NOMO-1 treated with DMSO at 0.1 percent for 48 hours (cell line): Measurements from ENCODE around the gene VAV3.
"Not testable (repeated sequence)": the region's sequence is repeated elsewhere in the genome, so short reads cannot be mapped to it uniquely, and the experiment has no call there.

Experiments
- DNase-seq: peaks from one replicate; lab custom pipeline; 2025; ENCODE audit not compliant: unreplicated experiment; lab: John Stamatoyannopoulos, UW

Gene VAV3

DNA sequence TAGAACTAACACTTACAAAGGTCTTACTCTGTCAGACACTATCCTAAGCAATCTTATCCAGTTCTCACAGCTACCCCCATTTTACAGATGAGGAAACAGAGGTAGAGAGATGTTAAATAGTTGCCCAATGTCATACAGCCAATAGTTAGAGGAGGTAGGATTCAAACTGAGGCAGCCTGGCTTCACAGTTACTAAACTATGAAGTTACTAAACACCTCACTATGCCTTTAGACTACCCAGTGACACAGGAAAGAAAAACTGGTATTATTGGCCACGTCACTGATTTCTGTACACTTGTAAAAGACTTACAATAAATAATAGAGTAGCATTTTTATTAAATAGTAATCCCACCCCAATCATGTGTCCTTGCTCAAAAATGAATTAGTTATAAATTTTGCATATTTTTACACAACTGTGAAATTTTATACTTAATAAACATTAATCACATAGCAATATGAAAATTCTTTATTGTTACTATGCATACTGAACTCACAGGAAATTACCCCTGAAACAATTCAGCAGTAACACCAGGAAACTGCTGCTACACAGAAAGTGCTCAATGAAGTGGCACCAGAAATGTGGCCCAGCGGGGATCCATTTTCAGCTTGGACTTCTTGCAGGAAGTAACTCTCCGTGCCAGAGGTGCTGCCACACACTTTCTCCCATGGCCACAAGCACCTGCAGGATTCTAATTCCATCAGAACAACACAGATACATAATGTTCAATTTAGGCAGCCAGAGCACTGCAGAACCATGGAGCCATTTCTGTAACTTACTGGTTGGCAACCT, 69.4 kb downstream of the VAV3 start:
- no peak for DNase-seq

DNA sequence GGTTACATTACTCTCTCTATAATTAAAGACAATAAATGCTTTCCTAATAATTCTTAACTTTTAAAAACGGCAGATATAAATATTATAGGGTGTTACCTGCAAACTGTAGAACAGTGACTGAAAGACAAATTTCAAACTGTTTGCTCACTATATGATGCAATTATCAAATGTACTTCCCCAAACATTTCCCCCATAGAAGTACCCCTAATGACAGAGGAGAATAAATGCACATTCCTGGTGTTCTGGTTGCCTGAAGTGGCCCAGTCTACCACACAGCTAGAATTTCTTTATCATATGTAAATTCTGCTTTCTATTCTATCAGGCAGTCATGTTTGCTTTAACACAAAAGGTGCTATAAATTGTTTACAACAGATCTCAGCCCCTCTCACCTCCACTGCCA, 70.4 kb downstream of the VAV3 start:
- peak; percentile 58 for DNase-seq

DNA sequence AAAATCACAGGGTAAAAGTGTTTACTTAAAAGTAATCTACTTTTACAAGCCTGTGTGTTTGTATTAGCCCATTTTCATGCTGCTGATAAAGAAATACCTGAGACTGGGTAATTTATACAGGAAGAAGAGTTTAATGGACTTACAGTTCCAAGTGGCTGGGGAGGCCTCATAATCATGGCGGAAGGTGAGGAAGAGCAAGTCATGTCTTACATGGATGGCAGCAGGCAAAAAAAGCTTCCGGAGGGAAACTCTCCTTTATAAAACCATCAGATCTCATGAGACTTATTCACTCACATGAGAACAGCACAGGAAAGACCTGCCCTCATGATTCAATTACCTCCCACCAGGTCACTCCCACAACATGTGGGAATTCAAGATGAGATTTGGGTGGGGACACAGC, 71.6 kb downstream of the VAV3 start:
- DNase-seq = not testable (repeated sequence)

- no peak for DNase-seq
These were observed 75.5 kb downstream of the VAV3 start for GRCh38 chr1:107889524-107889923.

DNA sequence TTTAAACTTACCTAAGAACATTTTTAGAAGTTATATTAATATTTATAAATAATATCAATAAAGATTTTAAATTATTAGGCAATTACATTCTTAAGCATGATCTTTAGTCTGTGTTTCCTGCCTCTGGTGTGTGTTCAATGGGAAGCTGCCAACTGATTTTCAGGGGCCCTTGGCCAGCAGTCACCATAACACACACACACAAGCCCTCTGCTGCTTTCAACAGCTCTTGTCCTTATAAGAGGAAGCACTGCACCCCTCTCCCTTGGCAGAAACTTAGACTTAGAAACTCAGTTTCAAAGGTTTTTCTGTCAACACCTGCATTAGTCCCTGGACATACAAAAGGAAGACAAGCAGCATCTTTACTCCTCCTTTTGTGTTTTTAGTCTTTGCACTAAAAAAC, 81.4 kb downstream of the VAV3 start:
- DNase-seq = peak; percentile 50

DNA sequence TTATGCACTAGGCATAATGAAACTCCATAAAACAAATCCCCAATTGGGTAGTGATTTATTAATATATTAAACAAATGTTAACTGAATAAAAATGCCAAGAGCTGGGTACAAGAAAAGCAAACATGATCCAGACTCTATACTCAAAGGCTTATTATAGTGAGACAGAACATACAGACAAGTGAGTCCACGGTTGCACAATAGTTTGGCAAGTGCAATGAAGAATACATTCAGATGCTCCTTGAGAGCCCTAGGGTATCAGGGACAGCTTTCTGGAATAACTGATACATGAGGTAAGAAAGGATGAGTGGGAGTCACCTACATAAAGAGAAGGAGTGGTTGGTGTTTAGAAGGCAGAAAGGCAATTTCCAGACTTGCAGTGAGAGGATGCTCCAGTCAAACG, 85.1 kb downstream of the VAV3 start:
- no peak for DNase-seq

DNA sequence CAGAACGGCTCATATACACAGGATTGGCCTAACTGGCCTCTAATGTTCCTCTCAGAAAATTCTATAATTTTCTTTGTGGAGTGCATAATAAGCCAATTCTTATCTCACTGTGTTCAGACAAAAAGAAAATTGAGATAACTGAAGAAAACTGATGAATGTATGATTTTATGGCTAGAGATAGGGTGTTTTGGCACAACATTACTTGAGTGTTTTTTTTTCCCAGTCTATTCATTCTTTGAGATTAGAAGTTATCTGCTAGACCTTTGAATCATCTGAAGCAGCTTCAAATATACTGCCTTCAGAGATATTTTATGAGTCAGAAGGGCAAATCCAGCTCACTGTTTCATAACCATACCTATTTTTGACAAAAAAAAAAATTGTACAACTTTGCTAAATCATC, 85.6 kb downstream of the VAV3 start:
- peak; percentile 36 for DNase-seq

DNA sequence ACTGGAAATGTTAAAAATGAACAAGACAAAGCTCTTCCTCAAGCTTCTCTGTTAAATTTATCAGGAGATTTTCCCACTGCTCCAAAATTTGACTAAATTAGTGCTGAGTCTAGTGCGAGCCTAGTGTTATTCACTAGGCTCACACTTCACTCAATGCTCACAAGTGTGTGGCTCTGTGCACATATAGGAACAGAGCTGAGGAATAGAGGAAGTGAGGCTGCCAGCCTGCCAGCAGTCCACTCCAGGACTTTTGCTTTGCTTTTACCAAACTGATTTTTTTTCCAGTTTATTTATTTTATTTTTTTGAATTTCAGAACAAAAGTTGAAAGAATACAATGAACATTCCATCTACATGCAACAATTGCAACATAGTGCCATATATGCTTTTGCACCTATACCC, 87.2 kb downstream of the VAV3 start:
- peak; percentile 60 for DNase-seq

DNA sequence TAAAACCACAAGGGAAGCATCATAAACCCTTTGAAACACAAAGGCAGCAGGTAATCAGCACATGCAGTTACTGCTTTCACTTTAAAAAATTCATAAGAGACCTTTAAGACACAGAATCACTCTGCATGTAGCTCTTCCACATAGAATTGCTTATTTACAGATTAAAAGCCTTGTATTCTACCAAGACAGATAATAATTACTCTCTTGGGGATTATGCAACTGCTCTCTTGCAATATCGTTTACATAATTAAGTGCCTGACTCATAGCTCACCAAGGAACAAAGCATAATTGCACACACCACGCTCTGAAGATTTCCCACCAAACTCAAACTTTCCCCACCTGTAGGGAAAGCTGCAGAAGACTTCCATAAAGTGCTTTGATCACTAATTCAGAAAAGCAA, 87.9 kb downstream of the VAV3 start:
- peak; percentile 92 for DNase-seq

DNA sequence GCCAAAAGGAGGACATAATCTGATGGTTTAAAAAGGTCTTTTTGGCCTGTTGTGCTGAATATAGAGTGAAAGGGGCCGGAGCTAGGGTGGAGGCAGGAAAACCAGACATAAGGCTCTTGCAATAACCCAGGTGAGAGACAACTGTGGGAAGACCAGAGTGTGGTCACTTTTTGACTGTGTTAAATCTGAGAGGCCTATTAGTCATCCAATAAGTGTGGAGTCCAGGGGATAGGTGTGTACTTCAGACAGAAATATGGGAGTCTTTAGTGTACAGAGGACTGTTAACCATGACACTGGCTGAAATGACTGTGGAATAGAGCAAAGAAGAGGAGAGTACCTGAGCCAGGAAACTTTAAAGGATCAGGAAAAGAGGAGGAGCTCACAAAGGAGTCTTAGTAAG, 89.3 kb downstream of the VAV3 start:
- DNase-seq = no peak

DNA sequence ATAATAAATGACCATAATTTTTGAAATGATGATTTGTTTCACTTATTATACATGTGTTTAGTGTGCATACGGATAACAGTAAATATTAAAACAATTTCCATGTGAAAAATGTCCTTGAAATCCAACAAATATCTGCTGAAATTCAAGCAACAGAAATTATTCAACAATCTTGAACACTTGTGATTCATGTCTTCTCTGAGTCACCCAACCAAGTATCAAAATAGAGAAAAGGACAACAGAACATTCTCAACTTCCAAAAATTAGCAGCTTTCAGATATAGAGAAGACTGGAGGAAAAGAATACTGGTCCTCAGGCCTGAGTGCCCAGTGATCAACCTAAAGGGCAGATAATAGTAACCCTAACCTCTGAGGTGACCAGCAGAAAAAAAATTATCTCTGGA, 90.8 kb downstream of the VAV3 start:
- no peak for DNase-seq

- peak; percentile 23 for DNase-seq
These were observed 93.1 kb downstream of the VAV3 start for GRCh38 chr1:107871687-107872395.

GRCh38 chr1:107871259-107871658, 93.7 kb downstream of the VAV3 start:
- no peak for DNase-seq

DNA sequence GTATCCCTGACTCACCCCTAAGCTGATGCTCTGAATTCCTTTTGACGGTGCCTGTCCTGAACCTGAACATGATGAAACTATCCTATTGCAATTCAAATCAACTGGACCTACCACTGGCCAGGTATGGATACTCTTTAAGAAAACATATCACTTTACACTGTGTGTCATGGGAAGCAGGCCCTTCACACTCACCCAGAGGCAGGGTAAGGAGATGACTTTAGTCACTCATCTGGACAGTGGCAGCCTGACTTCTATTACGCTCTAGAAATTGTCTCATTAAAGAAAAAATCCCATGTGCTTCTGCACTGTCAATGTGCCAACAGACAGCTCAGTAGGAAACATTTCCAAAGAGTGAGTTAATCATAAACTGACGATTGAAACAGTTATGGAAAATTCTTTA, 94.3 kb downstream of the VAV3 start:
- no peak for DNase-seq

GRCh38 chr1:107867897-107868296, 97.1 kb downstream of the VAV3 start:
- no peak for DNase-seq

DNA sequence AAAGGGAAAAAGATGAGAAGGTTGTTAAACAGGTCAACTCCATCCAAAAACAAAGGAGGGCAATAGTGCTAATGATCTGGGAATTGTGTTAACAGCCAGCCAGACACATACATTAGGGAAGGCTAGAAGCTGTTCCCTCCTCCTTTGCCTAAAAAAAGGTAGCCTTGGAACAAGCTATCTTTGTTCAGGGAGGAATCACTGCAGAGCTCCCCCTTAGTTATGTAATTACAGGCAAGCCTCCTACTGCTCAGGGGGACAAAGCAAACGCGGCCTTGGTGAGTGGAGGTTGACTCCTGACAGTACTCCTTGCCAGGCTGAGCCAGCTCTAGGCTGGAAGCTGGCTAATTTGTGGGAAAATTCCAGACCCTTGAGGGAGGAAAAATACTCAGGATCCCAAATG, 97.6 kb downstream of the VAV3 start:
- no peak for DNase-seq

DNA sequence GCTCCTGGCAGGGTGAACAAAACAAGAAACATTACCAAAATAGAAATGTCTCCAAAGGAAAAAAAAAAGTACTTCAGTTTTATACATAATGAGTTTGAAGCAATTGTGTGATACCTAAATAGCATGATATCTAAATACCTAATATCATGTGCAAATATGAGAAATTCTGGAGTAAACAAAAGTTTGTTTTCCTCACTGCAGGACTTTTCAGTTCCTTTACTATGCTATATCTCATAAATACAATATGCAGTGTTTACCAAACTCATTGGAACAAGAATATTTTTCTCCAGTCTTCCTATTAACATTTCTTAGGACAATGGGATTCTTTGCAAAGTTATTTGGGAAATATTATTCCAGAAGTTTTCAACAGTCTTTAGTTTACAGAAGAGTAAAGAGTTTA, 98.1 kb downstream of the VAV3 start:
- DNase-seq = no peak

DNA sequence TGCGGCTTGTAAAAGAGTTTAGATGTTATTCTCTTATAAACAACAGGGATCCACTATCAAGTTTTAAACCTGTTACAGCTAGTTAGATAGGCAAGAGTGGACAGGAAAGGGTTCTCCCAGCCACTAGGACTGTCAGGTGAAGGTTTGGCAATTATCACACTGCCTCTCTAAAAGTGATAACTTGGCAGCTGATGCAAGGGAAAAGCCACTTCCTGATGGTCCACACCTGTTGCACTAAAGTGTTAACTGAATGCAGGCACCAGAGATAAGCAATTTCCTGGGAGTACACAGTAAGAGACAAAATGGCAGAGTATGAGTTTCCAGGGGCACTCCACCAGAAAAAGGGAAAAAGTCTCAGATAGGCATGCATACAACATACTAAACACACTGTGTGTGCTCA, 99.4 kb downstream of the VAV3 start:
- no peak for DNase-seq

DNA sequence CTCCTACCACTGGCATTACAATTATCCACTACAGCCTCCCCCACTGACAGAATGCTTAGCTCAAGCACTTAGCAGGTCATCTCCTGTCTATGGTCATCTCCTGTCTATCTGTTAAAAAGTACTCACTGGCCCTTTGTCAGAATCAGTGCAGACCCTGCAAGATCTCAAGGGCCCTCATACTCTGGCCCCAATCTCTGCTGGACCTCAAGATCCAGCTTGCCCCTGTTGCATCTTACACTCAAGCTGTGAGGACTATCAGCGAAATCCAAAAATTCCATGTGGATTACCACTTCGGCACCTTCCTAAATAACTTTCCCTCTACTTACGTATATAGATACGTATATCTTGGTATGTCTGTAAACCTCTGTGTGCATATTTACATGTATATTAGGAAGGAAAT, 101.6 kb downstream of the VAV3 start:
- DNase-seq = no peak

DNA sequence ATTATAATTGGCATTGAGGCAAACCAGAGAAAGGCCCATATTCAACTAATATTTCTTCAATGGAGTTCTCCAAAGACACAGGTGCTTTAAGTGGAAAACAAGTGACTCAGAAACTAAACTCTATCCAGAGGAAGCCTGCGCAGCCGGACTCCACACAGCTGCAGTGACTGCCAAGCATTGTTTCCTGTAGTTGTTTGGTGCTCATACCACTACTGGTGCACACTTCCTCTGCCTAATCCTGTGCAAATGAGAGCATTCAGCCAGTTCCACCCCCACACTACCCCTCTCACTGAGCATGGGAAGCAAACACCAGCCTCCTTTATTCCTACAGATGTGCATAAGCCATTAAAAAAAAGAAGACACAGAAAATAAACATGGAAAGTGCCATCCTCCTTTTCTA, 102.9 kb downstream of the VAV3 start:
- DNase-seq = no peak

DNA sequence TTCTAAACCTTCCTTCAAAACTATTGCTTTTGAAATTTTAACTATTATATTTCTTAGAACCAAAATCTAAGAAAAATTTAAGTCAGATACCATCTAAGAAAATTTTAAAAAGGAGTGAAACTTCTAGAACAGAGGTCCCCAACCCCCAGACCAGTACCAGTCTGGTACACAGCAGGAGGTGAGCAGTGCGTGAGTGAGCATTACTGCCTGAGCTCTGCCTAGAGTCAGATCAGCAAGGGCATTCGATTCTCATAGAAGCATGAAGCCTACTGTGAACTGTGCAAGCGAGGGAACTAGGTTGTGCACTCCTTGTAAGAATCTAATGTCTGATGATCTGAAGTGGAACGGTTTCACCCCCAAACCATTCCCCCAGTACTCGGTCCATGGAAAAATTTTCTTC, 106.7 kb downstream of the VAV3 start:
- no peak for DNase-seq

DNA sequence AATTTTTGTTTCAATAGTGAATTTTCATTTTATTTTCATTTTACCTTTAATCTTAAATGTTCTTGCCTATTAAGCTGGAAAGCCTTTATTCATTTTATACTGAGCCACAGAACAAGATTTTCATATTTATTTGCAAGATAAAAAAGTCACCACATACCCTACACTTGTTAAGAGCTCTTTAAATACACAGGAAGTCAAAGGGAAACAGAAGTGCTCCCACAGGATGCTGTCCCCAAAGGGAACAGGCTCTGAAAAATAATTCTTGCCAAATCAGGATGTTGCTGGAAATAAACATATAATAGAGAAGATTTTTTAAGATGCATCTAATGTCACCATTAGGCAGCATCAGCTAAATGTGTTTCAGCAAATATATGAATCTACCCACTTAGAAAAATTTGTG, 113.6 kb downstream of the VAV3 start:
- no peak for DNase-seq
